GM18526 (cell line): Measurements from ENCODE around the gene SLC39A9.

Source experiments
- POLR2A ChIP-seq: IDR thresholded peaks from 3 replicates; pipeline ENCODE4 v1.6.1; 2011; ENCODE audit not compliant: insufficient read length; ENCODE audit errors: extremely low read depth

The SLC39A9 gene

DNA sequence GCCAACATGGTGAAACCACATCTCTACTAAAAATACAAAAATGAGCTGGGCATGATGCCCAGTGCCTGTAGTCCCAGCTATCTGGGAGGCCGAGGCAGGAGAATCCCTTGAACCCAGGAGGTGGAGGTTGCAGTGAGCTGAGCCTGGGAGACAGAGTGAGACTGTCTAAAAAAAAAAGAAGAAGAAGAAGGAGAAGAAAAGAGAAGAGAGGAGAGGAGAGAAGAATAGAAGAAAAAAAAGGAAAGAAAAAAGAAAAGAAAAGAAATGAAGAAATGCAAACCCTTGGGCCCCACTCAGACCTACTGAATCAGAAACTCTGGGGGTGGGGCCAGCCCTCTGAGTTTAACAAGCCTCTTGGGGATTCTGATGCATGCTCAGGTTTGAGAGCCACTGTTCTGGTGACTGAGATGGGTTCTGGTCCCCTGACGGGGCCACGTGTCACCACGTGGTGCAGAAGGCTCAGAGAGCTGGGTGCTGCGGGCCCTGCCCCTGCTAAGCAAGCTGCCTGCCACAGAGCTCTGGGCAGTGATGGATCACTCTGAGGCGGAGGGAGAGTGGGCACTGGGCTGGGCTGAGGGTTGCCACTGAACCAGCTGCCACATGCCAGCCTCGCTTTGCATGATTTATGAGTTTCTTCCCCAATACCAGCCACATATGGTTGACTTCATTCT is 37.9 kb upstream of the SLC39A9 start:
- TF ChIP-seq POLR2A = no peak

DNA sequence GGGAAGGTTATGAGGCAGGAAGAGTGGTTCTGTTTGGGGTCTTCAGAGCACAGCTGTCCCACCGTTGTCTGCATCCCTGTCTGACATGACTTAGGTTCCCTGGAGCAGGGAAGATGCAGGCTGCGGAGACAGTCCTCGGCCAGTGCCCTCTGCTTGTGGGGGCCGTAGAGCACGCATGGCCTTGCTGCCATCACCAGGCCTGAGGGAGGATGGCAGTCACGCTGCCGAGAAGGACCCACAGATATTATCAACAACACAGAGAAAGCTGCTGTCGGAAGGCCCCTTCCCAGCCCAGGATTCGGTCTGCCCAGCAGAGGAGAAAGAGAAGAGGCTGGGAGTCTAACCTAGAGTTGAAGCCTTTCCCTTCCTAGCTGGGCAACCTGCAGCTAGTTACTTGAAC is 35.4 kb upstream of the SLC39A9 start:
- TF ChIP-seq POLR2A = no peak

DNA sequence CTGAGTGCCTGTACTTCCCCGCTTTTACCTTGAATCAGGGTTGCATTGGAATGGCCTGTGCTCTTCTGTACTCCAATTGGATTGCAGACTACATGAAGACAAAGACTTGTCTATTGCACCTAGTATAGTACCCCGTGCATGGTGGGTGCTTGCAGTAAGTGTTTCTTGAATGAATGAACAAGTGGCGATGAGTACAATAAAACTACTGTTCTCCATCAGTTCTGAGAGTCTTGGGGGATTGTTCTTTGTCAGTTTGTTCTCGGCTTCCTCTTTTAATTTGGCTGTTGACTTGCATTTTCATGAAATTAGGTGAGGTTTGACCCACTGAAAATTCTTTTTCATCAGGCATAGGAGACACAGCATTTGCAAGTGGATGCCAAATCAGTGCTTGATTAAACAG is 34.5 kb upstream of the SLC39A9 start:
- TF ChIP-seq POLR2A = no peak

DNA sequence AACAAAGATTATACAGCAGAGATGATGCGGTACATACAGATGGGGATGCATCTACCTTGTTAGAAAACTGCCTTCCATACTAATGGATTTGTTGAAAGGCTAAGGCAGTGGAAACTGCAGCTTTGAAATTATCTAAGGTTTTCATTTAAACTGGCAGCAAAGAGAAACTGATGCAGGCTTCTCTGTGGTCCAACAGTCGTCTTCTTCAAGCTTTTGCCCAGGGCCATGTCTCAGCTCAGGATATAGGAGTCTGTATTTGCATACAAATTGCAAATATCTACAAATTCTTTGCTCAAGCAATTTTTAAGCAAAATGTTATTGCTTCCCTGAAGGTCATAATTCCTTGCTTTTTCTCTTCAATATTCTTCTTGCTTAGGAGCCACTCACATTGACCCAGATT is 34.1 kb upstream of the SLC39A9 start:
- TF ChIP-seq POLR2A = no peak

DNA sequence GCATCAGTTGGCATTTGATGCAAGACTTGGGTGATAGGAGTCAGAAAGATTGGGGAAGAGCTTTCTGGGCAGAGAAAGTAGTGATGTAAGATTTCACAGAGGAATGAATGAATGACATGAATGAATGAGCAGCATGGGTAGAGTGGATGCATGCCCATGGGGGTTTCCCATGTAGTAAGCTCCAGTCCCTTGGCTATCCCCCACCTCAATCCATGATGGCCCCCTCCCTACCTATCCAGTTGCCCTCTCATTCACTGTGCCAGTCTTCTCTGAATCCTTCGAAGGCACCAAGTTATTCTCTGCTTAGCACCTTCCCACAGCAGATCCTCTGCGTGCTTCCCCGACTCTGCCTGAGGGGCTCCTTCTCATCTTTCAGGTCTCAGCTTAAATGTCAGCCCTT is 32.4 kb upstream of the SLC39A9 start:
- TF ChIP-seq POLR2A = no peak

DNA sequence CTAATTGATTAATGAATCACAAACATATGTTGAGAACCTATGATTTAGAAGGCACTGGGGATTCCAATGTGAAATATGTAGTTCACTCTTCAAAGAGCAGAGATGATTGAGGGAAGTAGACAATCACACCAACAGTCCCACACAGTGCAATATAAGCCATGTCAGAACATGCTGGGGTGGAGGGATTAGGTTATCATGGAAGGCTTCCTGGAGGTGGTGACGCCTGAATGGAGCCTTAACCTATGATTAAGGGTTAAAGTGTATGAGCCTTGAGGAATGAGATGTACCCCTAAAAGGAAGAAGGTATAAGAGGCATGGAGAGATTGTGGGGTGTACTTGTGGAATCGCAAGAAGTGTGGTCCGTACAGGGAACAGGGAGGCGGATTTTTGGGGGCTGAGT is 31.7 kb upstream of the SLC39A9 start:
- no peak for TF ChIP-seq POLR2A

DNA sequence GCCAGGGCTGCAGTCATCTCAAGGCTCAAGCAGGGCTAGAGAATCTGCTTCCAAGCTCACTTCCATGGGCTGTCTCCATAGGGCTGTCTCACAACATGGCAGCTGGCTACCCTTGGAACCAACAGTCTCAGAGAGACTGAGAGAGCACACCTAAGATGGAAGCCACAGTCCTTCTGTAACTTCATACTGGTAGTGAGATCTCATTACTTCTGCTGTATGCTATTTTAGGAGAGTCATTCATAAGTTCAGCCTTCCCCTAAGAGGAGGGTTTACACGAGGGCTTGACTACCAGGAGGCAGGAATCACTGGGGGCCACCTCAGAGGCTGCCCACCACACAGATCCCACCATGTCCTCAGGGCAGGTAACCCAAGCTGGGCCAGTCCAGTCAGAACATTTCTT is 30.1 kb upstream of the SLC39A9 start:
- TF ChIP-seq POLR2A = no peak

DNA sequence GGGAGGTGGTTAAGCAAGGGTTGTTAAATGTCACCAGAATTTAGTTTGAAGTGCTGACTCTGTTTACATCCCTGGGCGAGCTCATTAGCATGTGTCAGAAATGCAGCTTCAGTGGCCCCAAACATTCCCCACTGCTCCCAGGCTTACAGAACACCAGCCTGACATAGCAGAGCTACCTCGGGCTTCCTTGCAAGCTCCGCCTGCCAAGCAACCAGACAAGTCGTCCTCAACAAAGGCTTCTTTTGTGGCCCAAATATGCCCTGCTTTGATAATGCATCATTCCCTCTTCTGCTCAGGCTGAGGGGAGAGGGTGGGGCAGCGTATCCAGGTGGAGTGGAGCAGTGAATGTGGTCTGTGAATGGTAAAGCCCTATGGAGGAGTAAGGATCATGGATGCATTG is 28.4 kb upstream of the SLC39A9 start:
- TF ChIP-seq POLR2A = no peak

DNA sequence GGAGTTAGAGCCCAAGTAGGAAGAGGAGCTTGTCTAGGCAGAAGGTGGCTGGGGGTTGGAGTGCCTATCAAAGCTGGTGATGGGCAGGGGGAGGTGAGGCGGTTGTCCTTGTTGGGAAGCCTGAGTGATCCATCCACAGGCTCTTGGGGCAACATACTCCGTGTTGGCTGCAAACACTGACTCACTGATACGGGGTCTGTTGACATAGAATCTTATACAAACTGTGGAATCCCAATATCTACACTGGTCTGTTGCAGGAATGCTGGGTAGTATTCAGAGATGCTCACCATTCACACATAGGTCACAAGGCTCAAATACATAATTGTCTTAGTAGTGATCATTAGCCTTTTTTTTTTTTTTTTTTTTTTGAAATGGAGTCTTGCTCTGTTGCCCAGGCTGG is 26.3 kb upstream of the SLC39A9 start:
- no peak for TF ChIP-seq POLR2A

DNA sequence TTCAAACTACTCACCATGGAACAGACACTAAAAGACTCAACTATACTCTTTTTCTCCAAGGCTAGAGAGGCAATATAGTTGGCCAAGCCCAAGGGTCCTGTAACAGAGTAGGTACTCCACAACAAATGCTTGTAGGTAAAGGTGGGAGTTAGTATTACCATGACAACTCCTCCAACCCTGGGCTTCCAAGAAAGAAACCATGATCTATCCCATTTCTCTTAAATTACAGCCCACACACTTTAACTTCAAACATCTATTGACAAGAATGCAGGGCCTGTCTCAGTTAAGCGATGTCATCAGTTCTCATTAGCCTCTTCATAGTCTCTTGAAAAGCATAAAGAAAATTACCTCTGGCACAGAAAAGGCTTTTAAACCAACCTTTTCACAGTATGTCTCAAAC is 25.4 kb upstream of the SLC39A9 start:
- no peak for TF ChIP-seq POLR2A

DNA sequence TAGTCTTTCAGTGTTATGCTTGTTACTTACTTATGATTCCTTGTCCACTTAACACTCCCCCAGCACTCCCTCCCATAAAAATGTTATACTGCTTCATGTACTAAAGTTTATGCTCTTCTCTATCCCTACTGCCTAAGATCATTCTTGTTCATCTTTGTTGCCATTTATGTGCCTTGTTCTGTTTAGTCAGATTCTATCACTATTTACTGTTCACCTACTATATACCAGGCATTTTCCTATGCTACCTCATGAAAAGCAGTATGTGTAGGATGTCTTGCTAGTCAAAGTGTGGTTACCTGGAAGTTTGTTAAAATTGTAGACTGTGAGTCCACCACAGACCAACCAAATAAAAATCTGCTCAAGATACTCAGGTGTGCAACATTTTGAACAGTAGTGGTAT is 24.3 kb upstream of the SLC39A9 start:
- TF ChIP-seq POLR2A = no peak

DNA sequence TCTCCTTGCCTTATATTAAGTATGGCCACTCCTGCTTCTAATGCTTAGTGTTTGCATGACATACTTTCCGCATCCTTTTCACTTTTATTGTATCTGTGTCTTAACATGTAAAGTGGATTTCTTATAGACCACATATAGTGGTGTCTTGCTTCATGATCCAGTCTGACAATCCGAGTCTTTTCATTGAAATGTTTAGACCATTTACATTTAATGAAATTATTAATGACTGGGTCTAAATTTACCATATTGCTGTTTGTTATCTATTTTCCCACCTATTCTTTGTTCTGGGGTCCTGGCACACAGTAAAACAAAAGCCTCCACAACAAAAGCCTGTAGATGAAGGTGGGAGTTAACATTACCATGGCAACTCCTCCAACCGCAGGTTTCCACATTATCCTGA is 23.3 kb upstream of the SLC39A9 start:
- TF ChIP-seq POLR2A = no peak

DNA sequence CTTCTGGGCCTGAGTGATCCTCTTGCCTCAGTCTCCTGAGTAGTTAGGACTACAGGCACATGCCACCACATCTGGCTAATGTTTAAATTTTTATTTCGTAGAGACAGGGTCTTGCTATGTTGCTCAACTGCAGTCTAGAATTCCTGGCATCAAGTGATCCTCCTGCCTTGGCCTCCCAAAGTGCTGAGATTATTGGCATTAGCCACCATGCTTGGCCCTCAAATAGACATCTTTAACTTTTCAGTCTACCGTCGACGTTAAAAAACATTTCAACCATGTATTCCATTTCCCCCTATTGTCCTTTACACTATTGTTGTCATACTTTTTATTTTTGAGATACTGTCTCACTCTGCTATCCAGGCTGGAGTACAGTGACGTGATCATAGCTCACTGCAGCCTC is 22.8 kb upstream of the SLC39A9 start:
- no peak for TF ChIP-seq POLR2A

DNA sequence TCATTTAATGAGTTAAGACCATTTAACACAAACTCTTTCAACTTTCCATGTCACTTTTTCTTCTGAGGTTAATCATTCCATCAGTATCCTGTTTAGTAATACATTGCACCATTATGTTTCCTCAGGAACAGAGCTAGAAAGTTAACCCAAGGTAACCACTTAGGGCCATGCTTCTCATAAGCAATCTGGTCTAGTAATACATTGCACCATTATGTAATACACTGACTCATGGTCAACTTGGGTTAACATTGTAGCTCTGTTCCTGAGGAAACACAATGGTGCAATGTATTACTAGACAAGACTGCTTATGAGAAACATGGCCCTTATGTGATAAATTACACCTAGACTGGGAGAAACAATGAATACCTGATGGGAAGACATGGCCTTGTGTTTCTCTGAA is 22.1 kb upstream of the SLC39A9 start:
- no peak for TF ChIP-seq POLR2A

DNA sequence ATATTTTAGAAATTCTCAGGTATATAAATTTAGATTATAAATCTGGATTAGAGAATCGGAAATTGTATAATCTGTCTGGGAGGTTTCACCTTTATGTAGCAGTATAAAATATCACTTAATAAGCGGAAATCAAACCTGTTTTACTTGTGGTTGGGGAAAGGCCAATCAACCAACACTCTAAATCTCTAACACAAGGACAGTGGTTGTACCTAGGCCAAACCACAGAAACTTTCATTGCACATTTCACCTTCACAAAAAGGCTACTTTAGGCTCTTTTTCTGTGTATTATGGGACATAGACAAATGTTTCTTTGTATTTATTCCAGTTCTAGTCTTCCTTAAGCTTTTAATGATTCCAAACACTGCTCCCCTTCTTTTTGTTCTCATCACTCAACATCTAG is 20.2 kb upstream of the SLC39A9 start:
- TF ChIP-seq POLR2A = no peak

DNA sequence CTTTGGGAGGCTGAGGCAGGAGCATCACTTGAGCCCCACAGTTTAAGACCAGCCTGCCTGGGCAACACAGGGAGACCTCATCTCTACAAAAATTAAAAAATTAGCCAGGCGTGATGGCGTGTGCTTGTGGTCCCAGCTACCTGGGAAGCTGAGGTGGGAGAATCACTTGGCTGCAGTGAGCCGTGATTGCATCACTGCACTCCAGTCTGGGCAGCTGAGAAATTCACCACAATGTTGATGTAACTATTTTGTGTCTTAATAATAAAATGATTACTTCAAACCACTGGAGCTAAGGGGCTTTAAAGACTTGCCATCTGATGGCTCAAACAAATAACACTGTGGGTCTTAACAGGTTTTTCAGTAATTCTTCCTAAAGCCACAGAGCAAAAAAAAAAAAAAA is 11.2 kb upstream of the SLC39A9 start:
- no peak for TF ChIP-seq POLR2A

DNA sequence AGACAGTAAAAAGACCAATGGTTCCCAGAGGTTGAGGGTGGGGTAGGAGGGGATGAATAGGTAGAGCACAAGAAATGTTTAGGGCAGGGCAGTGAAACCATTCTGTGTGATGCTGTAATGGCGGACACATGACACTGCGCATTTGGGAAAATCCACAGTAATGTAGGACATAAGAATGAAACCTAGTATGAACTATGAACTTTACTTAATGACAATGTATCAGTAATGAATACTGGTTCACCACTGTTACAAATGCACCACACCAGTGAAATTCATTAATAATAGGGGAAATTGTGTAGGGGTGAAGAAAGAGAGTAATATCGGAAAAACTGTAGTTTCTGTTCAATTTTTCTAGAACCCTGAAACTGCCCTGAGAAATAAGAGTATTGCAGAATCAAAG is 6.0 kb upstream of the SLC39A9 start:
- TF ChIP-seq POLR2A = no peak

DNA sequence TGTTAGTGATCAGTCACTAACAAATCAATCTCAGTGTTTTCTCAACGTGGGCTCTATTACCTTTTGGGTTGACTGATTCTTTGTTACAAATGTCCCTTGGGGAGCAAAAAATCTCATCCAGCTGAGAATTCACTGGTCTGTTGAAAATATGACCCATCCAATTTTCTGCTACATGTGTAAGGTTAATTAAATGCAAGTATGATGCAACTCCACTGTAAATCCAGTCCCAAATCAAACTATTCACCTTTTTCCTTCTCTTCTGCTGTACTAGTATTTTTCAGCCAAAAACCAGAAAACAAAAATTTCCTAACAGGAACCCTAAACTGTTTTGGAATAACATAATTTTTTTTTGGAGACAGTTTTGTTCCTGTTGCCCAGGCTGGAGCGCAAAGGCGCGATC is 2.6 kb upstream of the SLC39A9 start:
- TF ChIP-seq POLR2A = no peak
